HG03135 (cell line): ENCODE measurements around the gene NKX2-2.

ENCODE experiments used
- ATAC-seq: cut with Tn5 transposase; IDR thresholded peaks from one replicate; pipeline ENCODE4 v1.9.1; 2021; ENCODE audit warnings: mild to moderate bottlenecking, moderate library complexity; ENCODE audit not compliant: unreplicated experiment

The NKX2-2 gene

GRCh38 chr20:21522481-21523280, 8.8 kb upstream of the NKX2-2 start:
- no peak for ATAC-seq

DNA sequence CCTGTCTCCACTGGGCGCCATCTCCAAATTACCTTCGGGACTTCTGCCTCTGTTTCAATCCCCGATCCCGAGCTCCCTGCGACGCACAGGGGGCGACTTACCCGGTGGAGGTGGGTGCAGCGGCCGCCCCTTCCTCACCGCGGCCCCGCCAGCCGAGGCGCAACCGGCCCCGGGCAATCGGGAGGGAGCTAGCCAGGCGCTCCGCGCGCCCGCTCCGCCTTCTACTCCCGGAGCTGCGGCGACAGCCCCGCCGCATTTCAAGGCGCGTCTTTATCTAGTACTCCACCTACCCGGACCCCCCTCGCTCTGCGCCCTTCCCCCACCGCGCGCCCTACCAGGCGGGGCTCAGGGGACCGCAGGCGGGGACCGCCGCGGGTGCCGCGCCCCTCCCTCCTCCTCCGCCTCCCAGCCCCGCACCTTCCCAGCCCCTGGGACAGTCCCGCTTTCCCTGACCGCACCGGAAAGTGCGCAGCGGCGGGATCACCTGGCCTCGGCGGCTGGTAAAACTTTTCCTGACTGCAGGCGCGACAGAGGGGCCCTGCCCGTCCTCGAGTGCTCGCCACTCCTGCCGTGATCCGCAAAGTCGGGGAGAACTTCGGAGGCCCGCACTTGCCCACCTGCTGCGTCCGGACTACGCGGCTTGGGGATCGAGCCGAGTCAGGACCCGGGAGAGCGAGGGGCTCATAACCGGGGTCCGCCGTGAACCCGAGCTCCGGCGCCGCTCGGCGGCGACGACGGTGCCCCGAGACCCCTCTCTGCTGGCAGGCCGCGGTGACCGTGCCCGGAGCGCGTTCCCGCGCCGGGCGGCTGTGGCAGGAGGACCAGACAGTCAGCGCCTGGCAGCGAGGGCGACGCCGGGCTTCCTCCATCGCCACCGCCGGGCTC, 8.0 kb upstream of the NKX2-2 start:
- no peak for ATAC-seq

DNA sequence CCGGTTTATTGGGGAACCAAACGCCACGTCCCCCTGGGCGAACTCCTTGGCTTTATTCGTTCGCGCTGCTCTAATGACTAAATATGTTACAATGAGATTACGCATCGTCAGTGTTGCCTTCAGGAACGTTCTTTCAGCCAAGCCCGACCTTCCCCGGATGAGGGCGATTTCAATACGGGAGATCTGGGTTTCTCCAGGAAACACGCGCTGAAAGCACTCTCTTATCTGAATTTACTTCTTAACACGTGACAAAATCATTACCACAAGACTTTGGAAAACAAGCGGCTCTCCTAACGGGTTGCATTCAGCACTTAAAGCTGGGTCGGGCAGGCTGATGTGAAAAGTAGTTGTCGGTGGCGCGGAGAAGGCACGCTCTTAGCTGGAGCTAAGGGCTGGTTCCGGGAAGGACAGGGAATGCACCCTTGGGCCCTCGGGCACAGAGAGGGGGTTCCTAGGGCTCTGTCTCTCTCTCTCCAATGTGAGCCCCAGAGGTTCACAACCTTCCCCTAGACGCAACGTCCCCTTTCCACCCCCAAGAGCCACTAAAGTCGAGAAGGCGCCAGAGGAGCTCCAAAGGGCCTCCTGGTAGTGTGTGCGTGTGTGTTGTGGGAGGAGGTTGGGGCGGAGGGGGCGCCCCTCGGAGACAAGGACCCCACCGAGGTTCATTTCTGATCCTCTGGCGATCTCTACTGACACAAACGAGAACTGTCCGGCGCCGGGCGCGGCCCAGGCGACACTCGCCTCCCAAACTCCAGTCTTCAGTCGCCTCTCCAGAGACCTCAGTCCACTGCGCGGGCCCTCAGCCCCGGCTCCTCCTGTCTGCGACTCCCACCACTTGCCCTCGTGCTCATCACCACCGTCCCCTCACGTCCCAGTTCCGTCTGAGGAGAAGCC, 7.1 kb upstream of the NKX2-2 start:
- no peak for ATAC-seq

- ATAC-seq: no peak
These were observed 5.3 kb upstream of the NKX2-2 start for GRCh38 chr20:21519136-21519584.

DNA sequence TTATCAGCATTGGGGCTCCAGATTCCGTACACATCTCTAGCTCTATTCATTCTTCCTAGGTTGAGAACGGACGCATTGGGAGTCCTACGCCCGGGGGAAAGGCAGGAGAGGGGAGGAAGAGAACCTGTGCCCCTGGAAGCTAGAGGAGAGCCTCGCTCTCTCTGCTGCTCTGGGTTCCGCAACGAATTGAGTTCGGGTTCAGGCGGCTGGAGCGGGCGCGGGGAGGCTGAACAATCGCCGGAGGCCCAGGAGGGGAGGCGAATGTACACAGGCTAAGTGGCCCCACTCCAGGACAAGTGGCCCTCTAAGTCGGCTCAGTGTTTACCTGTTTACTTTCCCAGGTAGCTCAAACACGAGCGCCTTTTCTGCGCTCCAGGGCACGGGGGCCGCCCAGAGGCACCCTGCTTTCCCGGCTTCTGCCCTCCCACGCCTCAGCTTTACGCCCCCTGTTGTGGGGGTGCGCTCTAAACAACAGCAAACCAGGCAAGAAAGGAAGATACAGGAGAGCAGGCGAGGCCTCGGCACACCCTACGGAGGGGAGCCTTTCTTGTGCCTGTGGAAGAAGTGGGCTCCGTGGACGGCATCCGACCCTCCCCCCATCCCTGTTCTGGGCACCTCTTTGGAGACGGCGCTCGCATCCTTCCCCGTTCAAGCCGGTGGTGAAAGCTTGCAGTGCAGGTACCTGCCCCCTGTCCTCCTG, 4.6 kb upstream of the NKX2-2 start:
- no peak for ATAC-seq

GRCh38 chr20:21517566-21518277, 3.9 kb upstream of the NKX2-2 start:
- ATAC-seq: no peak

GRCh38 chr20:21516861-21517565, 3.1 kb upstream of the NKX2-2 start:
- ATAC-seq: no peak

- no peak for ATAC-seq
These were observed 2.3 kb upstream of the NKX2-2 start for GRCh38 chr20:21516180-21516567.

DNA sequence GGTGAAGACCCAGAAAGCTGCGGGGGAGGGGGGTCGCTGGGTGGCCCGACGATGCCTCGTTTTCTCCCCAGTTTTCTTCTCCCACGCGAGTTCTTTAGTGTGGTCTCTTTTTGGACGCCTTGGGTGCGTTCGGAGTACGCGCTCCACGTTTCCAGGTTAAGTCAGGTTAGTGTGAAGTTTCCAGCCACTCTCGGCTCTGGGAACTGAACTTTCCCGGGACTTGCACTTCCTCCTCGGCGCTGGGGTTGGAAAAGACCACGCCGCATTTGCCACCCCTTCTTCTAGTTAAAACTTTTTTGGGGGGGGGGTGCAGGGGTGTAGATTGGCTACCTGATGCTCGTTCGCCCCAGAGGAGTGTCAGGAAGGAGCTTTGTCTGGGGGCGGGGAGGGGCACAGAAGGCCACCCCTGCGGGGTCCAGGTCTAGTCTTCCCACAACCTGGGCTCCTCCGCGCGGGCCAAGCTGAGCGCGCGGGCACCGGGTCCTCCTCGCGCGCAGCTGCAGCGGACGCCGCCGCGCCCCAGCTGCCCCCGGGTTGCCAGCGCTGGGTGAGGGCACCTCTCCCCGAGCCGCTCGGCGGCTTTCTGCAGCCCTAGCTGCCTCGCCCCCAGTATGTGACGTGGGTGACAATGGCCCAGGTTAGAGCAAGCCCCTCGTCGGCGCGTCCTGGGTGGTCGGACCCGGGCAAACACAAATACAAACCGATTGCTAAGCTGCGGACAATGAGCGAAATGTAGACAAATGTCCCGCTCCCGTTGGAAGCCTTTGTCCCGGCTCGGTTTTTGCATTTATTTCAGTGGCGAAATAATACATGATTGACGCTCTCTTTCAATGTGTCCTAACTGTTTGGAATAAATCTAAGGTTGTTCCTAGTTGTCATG, 1.7 kb upstream of the NKX2-2 start:
- no peak for ATAC-seq

DNA sequence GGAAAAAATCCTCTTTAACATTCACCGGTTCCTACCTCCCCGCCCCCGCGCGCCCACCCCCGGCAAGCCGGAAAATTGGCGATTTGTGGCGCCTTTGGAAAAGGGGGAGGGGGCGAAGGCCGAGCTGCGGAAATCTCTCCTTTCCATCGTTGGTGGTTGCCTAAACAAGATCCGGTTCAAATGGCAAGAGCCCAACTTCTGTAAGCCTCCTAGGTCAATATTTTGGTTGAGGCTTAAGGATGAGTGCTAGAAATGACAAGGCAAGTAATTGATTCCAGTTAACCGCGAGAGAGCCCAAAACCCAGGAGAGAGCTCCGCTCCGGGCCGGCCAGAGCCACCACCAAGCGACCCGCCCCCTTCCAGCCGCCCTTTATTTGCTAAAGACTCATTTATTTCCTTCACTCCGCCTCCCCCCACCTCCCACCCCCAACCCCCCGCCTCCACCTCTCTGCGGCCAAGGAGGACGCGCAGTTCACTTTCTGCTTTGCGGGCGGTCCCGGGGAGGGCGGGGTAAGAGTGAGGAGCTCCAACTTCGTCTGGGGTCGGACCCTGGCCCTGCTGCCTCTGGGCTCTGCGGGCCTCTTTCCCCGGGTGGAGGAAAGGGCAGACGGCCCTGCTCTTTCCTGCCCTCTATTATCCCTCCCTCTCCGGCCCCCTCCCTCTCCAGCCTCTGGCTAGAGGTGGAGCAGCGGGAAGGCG, 838 bp upstream of the NKX2-2 start:
- ATAC-seq: no peak

GRCh38 chr20:21513181-21513663, 642 bp downstream of the NKX2-2 start:
- ATAC-seq: no peak

DNA sequence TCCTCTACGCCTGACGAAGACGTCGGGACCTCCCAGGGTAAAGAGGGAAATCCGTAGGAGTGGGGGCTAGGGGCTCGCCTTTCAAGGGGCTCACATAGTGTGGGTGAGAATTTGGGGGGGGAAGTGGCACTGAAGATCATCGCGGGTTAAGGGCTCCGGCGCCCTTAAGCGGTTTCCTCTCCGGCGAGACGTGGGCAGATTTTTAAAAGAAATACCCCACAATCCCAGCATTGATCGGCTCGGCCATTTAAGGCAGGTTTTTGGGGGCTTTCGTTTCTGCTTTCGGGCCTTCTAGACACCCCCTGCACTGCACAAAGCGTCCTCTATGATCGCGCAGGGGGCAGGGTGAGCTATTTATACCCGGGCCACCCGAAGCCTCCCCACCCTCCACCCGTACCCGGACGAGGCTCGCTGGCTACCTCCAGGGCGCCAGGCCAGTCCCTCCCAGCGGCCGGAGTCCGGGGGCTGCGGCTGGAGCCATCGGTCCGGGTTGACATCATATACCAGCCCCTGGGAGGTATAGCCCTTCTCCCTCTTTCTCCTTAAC, 1.2 kb downstream of the NKX2-2 start:
- no peak for ATAC-seq

GRCh38 chr20:21511850-21512633, 1.8 kb downstream of the NKX2-2 start:
- no peak for ATAC-seq

GRCh38 chr20:21511485-21511849, 2.4 kb downstream of the NKX2-2 start:
- ATAC-seq: no peak

DNA sequence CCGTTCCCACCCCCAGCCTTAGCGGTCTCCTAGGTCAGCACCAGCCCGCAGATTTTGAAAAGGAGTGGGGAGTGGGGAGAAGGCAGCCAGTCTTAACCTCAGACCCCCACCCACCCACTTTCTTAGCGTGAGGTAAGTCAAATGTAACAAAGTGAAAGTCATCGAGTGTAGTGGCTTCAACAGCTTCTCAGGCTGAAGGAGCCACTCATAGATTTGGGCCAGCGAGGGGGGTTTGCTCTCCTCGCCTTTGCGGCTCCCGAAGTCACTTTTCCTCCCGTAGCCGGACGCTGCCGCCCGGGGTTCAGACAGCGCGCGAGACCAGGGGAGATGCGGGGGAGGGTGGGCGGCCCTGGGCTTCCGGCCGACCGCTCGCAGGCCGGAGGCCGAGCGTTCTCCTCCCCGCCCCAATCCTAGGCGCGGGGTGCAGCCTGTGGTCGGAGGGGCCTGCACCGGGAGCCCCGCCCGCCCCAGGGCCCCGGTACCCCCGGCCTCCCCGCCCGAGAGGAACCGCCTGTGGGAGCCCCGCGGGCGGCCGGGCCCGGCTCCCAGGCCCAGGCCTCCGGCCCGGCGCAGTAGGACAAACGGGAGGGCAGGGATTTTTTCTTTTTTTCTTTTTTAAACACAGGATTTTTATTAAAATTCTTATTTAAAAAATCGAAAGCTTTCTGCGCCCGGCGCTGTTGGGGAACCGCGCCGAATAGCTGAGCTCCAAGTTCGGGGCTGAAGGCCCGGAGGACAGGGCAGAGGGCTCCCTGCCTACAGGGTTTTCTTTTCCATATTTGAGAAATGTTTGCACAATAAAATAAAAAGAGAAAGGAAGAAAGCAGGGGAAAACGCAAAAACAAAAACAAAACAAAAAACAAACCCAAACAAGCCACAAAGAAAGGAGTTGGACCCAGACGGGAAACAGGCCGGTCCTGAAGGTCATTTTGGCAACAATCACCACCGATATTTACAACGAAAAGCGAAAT, 3.2 kb downstream of the NKX2-2 start:
- no peak for ATAC-seq
